ENCODE results near the gene MLH3. TPM values are rescaled to one million over a fixed set of nuclear protein-coding genes. Genes with fewer than 3 reads are reported as not detected.
"Not testable (repeated sequence)": the region's sequence is repeated elsewhere in the genome, so short reads cannot be mapped to it uniquely, and the experiment has no call there.

The MLH3 gene
- total RNA-seq, 1 donor, result 25.9 TPM

DNA sequence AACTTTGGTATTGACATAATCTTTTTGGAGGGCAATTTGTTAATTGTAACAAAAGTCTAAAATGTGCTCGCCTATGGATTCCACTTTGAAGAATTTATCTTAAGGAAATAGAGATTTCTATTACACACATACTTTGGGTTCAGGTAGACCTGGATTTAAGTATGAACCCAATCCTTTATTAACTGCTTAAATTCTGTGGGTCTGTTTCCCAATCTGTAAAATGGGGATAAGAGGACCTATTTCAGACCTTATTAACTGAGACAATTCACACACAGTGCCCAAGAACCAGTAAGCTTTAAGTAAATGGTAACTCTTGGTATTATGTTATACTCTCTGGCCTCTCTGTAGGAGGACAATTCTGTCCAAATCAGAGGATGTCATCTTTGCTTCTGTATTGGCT is 49.4 kb downstream of the MLH3 start:
- DNase-seq (ENCODE audit: low read depth), result no peak
- peak overlapping the region; percentile 95 for H3K4me3 ChIP-seq (ENCODE audit: low read depth, low read length)
- TF ChIP-seq, protein P1, sequence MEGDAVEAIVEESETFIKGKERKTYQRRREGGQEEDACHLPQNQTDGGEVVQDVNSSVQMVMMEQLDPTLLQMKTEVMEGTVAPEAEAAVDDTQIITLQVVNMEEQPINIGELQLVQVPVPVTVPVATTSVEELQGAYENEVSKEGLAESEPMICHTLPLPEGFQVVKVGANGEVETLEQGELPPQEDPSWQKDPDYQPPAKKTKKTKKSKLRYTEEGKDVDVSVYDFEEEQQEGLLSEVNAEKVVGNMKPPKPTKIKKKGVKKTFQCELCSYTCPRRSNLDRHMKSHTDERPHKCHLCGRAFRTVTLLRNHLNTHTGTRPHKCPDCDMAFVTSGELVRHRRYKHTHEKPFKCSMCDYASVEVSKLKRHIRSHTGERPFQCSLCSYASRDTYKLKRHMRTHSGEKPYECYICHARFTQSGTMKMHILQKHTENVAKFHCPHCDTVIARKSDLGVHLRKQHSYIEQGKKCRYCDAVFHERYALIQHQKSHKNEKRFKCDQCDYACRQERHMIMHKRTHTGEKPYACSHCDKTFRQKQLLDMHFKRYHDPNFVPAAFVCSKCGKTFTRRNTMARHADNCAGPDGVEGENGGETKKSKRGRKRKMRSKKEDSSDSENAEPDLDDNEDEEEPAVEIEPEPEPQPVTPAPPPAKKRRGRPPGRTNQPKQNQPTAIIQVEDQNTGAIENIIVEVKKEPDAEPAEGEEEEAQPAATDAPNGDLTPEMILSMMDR (IDR thresholded peaks at IDR 0.05; ENCODE audit: insufficient read depth, low read depth, low read length), result no peak

DNA sequence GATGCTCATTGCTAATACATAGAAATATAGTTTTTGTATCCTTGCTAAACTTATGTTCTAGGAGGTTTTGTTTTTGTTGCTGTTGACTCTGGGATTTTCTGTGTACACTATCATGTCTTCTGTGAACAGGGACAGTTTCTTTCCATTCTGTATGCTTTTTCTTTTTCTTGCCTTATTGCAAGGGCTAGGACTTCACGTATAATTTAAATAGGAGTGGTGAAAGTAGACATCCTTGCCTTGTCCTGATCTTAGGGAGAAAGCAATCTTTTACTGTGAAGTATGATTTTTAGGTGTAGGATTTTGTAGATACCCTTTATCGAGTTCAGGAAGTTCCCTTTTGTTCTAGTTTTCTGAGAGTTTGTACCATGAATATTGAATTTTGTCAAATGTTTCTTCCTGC is 50.0 kb downstream of the MLH3 start:
- H3K4me3 ChIP-seq (ENCODE audit: low read depth, low read length), result no peak overlapping the region
- TF ChIP-seq, protein P1 (IDR thresholded peaks at IDR 0.05; ENCODE audit: insufficient read depth, low read depth, low read length), result no peak
- DNase-seq (ENCODE audit: low read depth), result no peak

DNA sequence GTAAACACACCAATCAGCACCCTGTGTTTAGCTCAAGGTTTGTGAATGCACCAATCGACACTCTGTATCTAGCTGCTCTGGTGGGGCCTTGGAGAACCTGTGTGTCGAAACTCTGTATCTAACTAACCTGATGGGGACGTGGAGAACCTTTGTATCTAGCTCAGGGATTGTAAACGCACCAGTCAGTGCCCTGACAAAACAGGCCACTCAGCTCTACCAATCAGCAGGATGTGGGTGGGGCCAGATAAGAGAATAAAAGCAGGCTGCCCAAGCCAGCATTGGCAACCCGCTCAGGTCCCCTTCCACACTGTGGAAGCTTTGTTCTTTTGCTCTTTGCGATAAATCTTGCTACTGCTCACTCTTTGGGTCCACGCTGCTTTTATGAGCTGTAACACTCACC is 55.5 kb downstream of the MLH3 start:
- not testable (repeated sequence) for DNase-seq (ENCODE audit: low read depth); H3K4me3 ChIP-seq (ENCODE audit: low read depth, low read length)

DNA sequence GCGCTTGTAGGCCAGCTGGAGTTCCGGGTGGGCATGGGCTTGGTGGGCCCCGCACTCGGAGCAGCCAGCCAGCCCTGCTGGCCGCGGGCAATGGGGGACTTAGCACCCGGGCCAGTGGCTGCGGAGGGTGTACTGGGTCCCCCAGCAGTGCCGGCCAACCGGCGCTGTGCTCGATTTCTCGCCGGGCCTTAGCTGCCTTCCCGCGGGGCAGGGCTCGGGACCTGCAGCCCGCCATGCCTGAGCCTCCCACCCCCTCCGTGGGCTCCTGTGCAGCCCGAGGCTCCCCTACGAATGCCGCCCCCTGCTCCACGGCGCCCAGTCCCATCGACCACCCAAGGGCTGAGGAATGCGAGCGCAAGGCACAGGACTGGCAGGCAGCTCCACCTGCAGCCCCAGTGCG is 57.1 kb downstream of the MLH3 start:
- H3K4me3 ChIP-seq (ENCODE audit: low read depth, low read length); DNase-seq (ENCODE audit: low read depth): not testable (repeated sequence)

DNA sequence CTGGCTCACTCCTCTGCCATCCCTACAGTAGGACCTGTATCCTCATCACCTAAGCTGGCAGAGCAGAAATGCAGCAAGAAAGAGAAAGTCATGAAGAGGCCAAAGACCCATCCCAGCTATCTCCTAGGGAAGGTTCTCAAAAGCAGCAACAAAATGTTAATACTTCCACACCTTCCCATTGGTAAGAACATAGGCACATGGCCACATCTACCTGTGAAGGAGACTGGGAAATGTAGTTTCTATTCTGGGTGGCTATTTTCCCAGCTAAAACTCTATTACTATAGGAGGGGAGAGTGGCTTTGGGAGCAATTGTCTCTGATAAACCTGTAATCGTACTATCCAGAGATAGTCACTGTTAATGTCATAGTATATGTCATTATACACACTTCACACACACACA is 62.3 kb downstream of the MLH3 start:
- DNase-seq (ENCODE audit: low read depth), result no peak
- TF ChIP-seq, protein P1 (IDR thresholded peaks at IDR 0.05; ENCODE audit: insufficient read depth, low read depth, low read length), result no peak
- no peak overlapping the region for H3K4me3 ChIP-seq (ENCODE audit: low read depth, low read length)

DNA sequence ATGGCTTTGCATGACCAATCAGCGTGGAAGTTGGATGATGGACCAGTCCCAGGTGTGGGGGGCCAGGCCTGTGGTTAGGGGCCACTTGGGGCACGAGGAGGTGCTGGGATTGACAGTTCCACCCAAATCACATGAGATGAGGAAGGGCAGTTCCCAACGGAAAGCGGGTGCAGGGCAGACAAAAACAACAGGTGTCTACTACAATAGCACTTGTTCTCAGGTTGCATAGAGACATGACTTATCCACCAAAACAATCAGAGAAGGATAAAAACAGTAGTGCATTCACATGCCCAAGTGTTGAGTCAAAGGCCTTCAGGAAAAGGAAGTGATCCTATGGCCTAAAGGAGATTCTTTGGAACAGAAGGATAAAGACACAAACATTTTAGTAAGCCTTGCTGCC is 63.1 kb downstream of the MLH3 start:
- DNase-seq (ENCODE audit: low read depth), result peak; percentile 10
- H3K4me3 ChIP-seq (ENCODE audit: low read depth, low read length), result no peak overlapping the region
- TF ChIP-seq, protein P1 (IDR thresholded peaks at IDR 0.05; ENCODE audit: insufficient read depth, low read depth, low read length), result no peak

DNA sequence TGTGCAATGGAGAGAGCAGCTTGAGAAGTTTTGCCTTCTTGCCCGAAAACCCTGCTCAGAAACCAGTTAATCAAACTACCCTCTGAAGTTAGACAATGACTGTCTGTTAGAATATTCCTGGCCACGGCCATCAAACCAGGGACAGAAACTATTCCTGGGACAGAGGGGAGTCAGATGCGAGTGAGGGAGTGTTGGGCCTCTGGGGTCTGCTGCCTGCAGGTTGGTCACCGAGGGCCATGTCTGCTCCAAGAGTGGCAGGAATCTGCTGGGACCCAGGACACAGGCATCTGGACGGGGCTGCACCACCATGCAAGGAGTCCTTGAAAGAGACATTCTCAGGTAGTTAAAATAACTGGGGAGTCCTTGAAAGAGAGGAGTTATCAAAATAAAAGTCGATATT is 65.5 kb downstream of the MLH3 start:
- H3K4me3 ChIP-seq (ENCODE audit: low read depth, low read length), result no peak overlapping the region
- TF ChIP-seq, protein P1 (IDR thresholded peaks at IDR 0.05; ENCODE audit: insufficient read depth, low read depth, low read length), result no peak
- no peak for DNase-seq (ENCODE audit: low read depth)

DNA sequence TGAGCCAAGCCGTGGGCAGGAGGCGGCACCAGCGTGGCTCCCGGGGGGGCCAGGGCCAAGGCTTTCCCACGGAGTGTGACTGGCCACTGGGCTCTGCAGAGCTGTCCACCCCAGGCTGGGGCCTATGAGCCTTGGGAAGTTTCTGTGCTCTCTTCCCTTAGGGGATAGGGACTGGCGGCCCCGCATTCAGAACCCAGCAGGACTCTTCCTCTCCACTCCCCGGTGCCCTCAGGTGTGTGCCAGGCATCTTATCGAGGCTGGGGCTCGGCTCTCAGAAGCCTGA is 66.3 kb downstream of the MLH3 start:
- H3K4me3 ChIP-seq (ENCODE audit: low read depth, low read length), result no peak overlapping the region
- no peak for DNase-seq (ENCODE audit: low read depth)
- TF ChIP-seq, protein P1 (IDR thresholded peaks at IDR 0.05; ENCODE audit: insufficient read depth, low read depth, low read length), result no peak
